H1 (cell line): ENCODE results near the gene TCEA2. TPM values are rescaled to one million over a fixed set of nuclear protein-coding genes. Genes with fewer than 3 reads are reported as not detected.

Experiments
- BCL11A ChIP-seq, 2 experiments: IDR thresholded peaks; one replicate each; pipeline ENCODE4 v1.6.1; 2011; ENCODE audit warnings: low read depth in 2 of 2, low read length in 2 of 2, mild to moderate bottlenecking in 2 of 2
- CHD7 ChIP-seq: fragments of 300-600 bp; sonication (generic); IDR thresholded peaks from 2 replicates; pipeline ENCODE4 v1.7.1; 2012; ENCODE audit warnings: low read length, moderate library complexity, mild to moderate bottlenecking, inconsistent platforms; ENCODE audit not compliant: insufficient replicate concordance
- TCF12 ChIP-seq: IDR thresholded peaks from 2 replicates; pipeline ENCODE4 v1.6.1; 2011; ENCODE audit warnings: low read depth, mild to moderate bottlenecking, low read length
- TEAD4 ChIP-seq: IDR thresholded peaks from 2 replicates; pipeline ENCODE4 v1.6.1; 2012; ENCODE audit warnings: low read depth, low read length, inconsistent platforms, mixed read lengths
- polyA plus RNA-seq, 7 experiments: library from polyadenylated mRNA; depleted of rRNA in 3 of 7; stranded (reverse) in 5 of 7; unstranded in 2 of 7; fragments of >200 nt in 5 of 7; fragments of 200-250 nt in 2 of 7; gene quantifications; 1 replicate in 5 of 7; 2 replicates in 1 of 7; 4 replicates in 1 of 7; pipeline versions ENCODE4 v1.2.1 to v1.2.3, GENCODE V29; 2011 to 2013; ENCODE audit warnings: missing spikeins in 2 of 7, mixed read lengths in 2 of 7
- total RNA-seq: library from RNA; stranded (reverse); fragmentation: NEBNext Ultra II Directional; extraction: Animal tissue kit (Norgen Biotek cat#: 25700); gene quantifications from 2 replicates; pipeline ENCODE4 v1.2.1, GENCODE V29; 2021

TCEA2 gene
- total and polyA plus RNA-seq, 2 of the 8 experiments (the other 6 are each of a cell fraction or from before 2014, with no cell fraction given), result 41.4 to 42.3 TPM

- TF ChIP-seq CHD7 (no peak), BCL11A (IDR thresholded peaks at IDR 0.05; ENCODE audit: low read depth in 2 of 2, low read length in 2 of 2) (no peak), TCF12 (no peak), TEAD4 (no peak)
Measured at GRCh38 chr20:64074963-64075362, 12.0 kb downstream of the TCEA2 start (continued).
